Activated CD4-positive, alpha-beta memory T cell treated with anti-CD3 and anti-CD28 coated beads, Interleukin-2, amount 10 ng/mL, durations not matched to agents 7 days and 5 days (primary cell): ENCODE results near the gene SMNDC1. TPM values are rescaled to one million over a fixed set of nuclear protein-coding genes. Genes with fewer than 3 reads are reported as not detected.
"Not testable (repeated sequence)": the region's sequence is repeated elsewhere in the genome, so short reads cannot be mapped to it uniquely, and the experiment has no call there.

Experiments used
- CTCF ChIA-PET: fragments of 350-600 bp; sonication (Branson Sonifier 250); formaldehyde crosslinking; loops from one replicate; lab custom pipeline; 2021; ENCODE audit warnings: antibody characterized with exemption, inconsistent platforms; lab: Charles Lee
- POLR2A ChIA-PET: fragments of 350-600 bp; sonication (Branson Sonifier 250); formaldehyde crosslinking; loops from one replicate; lab custom pipeline; 2021; ENCODE audit warnings: antibody characterized with exemption; lab: Charles Lee
- DNase-seq: peaks from one replicate; pipeline ENCODE4 v3.0.0-alpha.2; 2020
- H3K27ac Mint-ChIP-seq: one replicate; pipeline ENCODE4 v1.8.0; 2021; ENCODE audit warnings: mild to moderate bottlenecking, mixed read lengths
- H3K27me3 Mint-ChIP-seq: one replicate; pipeline ENCODE4 v1.8.0; 2021; ENCODE audit warnings: mixed read lengths
- H3K36me3 Mint-ChIP-seq: one replicate; pipeline ENCODE4 v1.8.0; 2021; ENCODE audit warnings: low read depth, mixed read lengths
- H3K4me1 Mint-ChIP-seq: one replicate; pipeline ENCODE4 v1.8.0; 2021; ENCODE audit warnings: mixed read lengths
- H3K4me3 Mint-ChIP-seq: one replicate; pipeline ENCODE4 v1.8.0; 2021; ENCODE audit warnings: mild to moderate bottlenecking, mixed read lengths
- H3K9me3 Mint-ChIP-seq: one replicate; pipeline ENCODE4 v1.8.0; 2021; ENCODE audit warnings: mixed read lengths
- total RNA-seq, 2 experiments: library from RNA; stranded (reverse); gene quantifications; one replicate each; pipeline ENCODE4 v1.2.3, GENCODE V29; 2021

SMNDC1 gene
- total RNA-seq, 2 experiments from 2014 or later = 40.8 to 45.6 TPM

DNA sequence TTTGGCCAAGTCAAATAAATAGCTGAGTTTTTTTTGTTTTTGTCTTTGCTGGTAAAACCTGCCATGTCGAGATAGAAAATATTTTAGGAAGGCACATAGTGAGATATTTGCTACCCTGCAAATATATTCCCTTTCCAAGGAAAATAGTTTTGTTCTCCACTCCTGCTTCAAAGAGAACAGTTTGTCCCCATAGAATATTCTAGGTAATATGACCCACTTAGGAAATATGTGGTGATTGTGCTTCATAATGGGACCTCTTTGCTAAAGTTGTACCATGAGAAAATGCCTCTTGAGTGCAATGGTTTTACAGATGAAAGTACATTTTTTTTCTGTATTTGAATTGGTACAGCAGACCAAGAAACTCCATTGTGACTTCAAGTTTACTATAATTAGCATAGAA is 41.6 kb downstream of the SMNDC1 start:
- CTCF ChIA-PET = interaction anchor here (1.4 kb wide), 1 partner anchor 18 kb away, joined by 3 read pairs; no protein-coding TSS in a partner anchor

DNA sequence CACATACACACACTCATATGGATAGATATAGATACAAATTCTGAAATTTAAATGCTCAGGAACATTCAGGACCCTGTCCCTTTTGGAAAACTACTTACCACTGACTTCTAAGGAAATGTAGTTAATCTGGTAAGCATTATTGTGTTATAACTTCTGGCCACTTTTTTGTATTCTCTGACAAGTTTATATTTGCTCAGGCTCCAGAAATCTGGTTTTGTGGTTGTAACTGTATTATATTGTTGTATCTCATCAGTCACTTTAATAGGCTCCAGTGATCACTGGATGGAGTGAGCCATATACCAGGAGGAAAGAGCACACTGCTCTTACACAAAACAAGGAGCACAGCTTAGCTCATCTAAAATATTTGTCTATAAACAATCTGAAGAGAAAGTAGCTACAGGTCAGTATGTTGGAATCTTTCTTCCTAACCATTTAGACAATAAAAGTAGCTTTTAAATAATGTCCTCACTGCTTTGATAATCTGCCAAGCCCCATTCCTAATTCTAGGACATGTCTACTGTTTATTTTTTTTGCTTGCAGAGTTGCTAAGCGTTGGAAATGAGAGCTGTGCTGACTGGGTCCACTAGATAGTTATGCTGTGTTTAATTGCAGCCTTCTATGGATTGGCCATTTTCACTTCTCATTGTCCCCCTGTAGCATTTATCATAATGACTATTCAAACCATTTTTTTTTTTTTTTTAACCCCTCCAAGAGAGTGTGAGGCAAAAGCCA is 43.8 kb downstream of the SMNDC1 start:
- no peak overlapping the region for H3K4me3 Mint-ChIP-seq
- no peaks in the 10 kb centered on the region for H3K4me1 Mint-ChIP-seq
- ChIA-PET CTCF (interaction anchor here (1.6 kb wide), 1 partner anchor 18 kb away, joined by 6 read pairs; no protein-coding TSS in a partner anchor), POLR2A (no interaction called here)
- H3K27ac Mint-ChIP-seq = no peak overlapping the region
- peaks cover under 1% of the 10 kb centered on the region for H3K9me3 Mint-ChIP-seq
- DNase-seq = no peak
- peaks cover 24% of the 10 kb centered on the region for H3K27me3 Mint-ChIP-seq
- peaks cover 8% of the 10 kb centered on the region for H3K36me3 Mint-ChIP-seq

More for the DNA sequence above, 41.6 kb downstream of the SMNDC1 start:
- Mint-ChIP-seq H3K4me1 (no peaks in the 10 kb centered on the region), H3K9me3 (no peaks in the 10 kb centered on the region), H3K36me3 (peaks cover 3% of the 10 kb centered on the region), H3K27me3 (peaks cover 20% of the 10 kb centered on the region), H3K27ac (no peak overlapping the region), H3K4me3 (no peak overlapping the region)
- POLR2A ChIA-PET = interaction anchor here (0.9 kb wide), 1 partner anchor 26 kb away, joined by 3 read pairs; no protein-coding TSS in a partner anchor
- no peak for DNase-seq

DNA sequence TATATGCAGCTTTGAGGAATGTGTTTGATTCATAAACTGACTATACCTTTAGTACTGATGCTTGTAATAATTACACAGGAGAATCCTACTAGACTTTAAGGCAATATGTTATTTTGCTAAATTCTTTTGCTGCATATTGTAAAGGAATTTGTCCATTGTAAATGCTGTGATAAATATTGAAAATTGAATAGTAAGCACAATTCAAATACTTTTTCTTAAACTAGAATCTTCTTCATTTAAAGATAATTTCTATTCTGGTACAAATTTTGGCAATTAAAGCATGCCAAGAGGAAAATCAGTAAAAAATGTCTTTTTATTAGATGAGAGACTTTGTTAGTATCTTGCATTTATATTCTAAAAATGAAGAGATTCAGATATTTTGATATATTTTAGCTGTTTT is 45.4 kb downstream of the SMNDC1 start:
- CTCF ChIA-PET = no interaction called here
- POLR2A ChIA-PET = interaction anchor here (1.0 to 1.5 kb wide), 2 partner anchors 8 to 47 kb away, joined by 3 read pairs; no protein-coding TSS in a partner anchor
- no peak overlapping the region for H3K27ac Mint-ChIP-seq
- no peak overlapping the region for H3K4me3 Mint-ChIP-seq
- peaks cover 4% of the 10 kb centered on the region for H3K9me3 Mint-ChIP-seq
- H3K36me3 Mint-ChIP-seq = peaks cover 16% of the 10 kb centered on the region
- DNase-seq = no peak
- peaks cover 31% of the 10 kb centered on the region for H3K27me3 Mint-ChIP-seq
- peaks cover 5% of the 10 kb centered on the region for H3K4me1 Mint-ChIP-seq

DNA sequence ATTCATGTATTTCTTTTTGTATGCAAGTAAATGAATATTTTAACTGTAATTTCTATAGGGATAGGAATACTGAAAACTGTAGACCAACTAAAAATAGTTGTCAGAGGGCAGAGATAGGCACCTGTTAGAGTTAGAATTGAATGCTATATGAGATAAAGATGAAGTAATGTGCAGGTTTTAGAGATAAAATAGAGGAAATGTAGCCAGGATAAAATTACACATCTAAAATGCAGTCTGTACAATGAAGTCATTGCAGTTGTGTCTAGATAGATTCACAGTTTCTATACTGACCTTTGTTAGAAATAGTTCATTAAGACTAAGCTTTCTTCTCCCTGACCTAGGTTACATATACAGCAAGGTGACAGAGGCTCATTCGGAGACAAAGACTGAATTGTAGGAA is 46.2 kb downstream of the SMNDC1 start:
- DNase-seq = no peak
- Mint-ChIP-seq H3K36me3 (peaks cover 18% of the 10 kb centered on the region), H3K4me3 (no peak overlapping the region), H3K27ac (no peak overlapping the region), H3K27me3 (peaks cover 32% of the 10 kb centered on the region), H3K9me3 (peaks cover 4% of the 10 kb centered on the region), H3K4me1 (peaks cover 8% of the 10 kb centered on the region)
- ChIA-PET POLR2A (interaction anchor here (1.5 kb wide), 1 partner anchor 9 kb away, joined by 3 read pairs; no protein-coding TSS in a partner anchor), CTCF (no interaction called here)

DNA sequence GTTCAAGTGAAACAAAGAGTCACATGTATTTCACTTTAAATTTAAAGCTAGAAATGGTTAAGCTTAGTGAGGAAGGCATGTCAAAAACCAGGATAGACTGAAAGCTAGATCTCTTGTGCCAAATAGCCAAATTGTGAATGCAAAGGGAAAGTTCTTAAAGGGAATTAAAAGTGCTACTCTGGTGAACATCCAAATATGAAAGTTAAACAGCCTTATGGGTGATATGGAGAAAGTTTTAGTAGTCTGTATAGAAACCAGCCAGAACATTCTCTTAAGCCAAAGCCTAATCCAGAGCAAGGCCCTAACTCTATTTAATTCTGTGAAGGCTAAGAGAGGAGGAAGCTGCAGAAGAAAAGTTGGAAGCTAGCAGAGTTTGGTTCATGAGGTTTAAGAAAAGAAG is 50.3 kb downstream of the SMNDC1 start:
- DNase-seq = no peak
- peaks cover 4% of the 10 kb centered on the region for H3K9me3 Mint-ChIP-seq
- no peak overlapping the region for H3K4me3 Mint-ChIP-seq
- POLR2A ChIA-PET = interaction anchor here (0.8 kb wide), 1 partner anchor 21 kb away, joined by 3 read pairs; no protein-coding TSS in a partner anchor
- H3K4me1 Mint-ChIP-seq = peaks cover 31% of the 10 kb centered on the region
- H3K36me3 Mint-ChIP-seq = peaks cover 22% of the 10 kb centered on the region
- no peak overlapping the region for H3K27ac Mint-ChIP-seq
- CTCF ChIA-PET = interaction anchor here (1.5 to 2.1 kb wide), 2 partner anchors 43 to 117 kb away, joined by 3 to 9 read pairs; no protein-coding TSS in a partner anchor
- peaks cover 32% of the 10 kb centered on the region for H3K27me3 Mint-ChIP-seq

DNA sequence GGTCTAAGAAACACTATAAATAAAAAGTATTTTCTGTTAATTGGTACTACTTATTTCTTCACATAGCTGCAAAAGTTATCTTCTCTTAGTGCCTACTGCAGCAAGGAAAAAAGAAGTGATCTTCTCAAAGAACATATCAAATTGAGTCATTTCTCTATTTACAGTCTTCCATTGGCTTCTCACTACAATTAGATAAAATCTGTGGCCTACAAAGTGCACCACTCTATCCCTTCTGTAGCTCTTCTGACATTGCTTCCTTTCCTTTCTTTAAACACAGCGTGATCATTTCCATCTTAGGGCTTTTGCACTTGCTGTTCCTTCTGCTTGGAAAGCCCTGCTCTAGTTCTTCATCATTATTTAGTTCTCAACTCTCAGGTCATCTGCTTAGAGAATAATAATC is 52.6 kb downstream of the SMNDC1 start:
- Mint-ChIP-seq H3K4me1 (peaks cover 36% of the 10 kb centered on the region), H3K36me3 (peaks cover 40% of the 10 kb centered on the region), H3K27ac (no peak overlapping the region), H3K9me3 (peaks cover 4% of the 10 kb centered on the region), H3K27me3 (peaks cover 33% of the 10 kb centered on the region), H3K4me3 (no peak overlapping the region)
- no peak for DNase-seq
- ChIA-PET POLR2A (no interaction called here), CTCF (interaction anchor here (1.5 kb wide), 1 partner anchor 26 kb away, joined by 4 read pairs; no protein-coding TSS in a partner anchor)

DNA sequence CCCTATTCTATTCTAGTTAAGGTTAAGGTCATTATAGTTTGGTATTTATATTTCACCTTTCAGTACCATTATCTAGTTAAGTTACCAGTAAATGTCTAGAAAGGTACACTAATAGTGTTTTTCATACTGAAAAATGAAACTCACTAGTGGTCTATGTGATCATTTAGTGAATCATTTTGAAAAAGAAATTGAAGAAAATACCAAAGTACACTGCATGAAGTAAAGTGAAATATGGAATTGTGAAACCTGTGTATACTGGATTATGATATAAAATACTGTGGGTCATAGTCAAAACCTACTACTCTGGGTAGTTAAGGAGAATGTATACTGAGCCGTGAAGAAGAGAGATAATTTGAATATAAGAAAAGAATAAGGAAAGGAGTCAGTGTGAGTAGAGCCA is 53.3 kb downstream of the SMNDC1 start:
- DNase-seq, H3K9me3 Mint-ChIP-seq, POLR2A ChIA-PET, H3K27ac Mint-ChIP-seq, H3K4me3 Mint-ChIP-seq: not testable (repeated sequence)
- Mint-ChIP-seq H3K4me1 (peaks cover 36% of the 10 kb centered on the region), H3K36me3 (peaks cover 43% of the 10 kb centered on the region), H3K27me3 (peaks cover 37% of the 10 kb centered on the region)
- CTCF ChIA-PET = interaction anchor here (0.7 to 1.5 kb wide), 3 partner anchors 27 to 269 kb away, joined by 3 to 4 read pairs (median 3); no protein-coding TSS in a partner anchor

DNA sequence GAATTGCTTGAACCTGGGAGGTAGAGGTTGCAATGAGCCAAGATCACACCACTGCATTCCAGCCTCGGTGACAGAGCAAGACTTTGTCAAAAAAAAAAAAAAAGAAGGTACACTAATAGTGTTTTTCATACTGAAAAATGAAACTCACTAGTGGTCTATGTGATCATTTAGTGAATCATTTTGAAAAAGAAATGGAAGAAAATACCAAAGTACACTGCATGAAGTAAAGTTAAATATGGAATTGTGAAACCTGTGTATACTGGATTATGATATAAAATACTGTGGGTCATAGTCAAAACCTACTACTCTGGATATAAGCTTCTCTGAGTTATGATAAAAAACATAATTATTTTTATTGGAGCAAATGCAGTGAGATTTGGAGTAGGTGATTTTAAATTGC is 55.2 kb downstream of the SMNDC1 start:
- CTCF ChIA-PET = interaction anchor here (0.8 to 1.4 kb wide), 2 partner anchors 26 to 43 kb away, joined by 3 read pairs; no protein-coding TSS in a partner anchor
- Mint-ChIP-seq H3K36me3 (peaks cover 48% of the 10 kb centered on the region), H3K4me1 (peaks cover 32% of the 10 kb centered on the region), H3K27me3 (peaks cover 39% of the 10 kb centered on the region)
- H3K4me3 Mint-ChIP-seq, H3K27ac Mint-ChIP-seq, DNase-seq, H3K9me3 Mint-ChIP-seq, POLR2A ChIA-PET: not testable (repeated sequence)

DNA sequence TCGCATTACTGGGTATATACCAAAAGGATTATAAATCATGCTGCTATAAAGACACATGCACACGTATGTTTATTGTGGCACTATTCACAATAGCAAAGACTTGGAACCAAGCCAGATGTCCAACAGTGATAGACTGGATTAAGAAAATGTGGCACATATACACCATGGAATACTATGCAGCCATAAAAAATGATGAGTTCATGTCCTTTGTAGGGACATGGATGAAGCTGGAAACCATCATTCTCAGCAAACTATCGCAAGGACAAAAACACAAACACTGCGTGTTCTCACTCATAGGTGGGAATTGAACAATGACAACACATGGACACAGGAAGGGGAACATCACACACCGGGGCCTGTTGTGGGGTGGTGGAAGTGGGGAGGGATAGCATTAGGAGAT is 56.9 kb downstream of the SMNDC1 start:
- not testable (repeated sequence) for H3K4me3 Mint-ChIP-seq

DNA sequence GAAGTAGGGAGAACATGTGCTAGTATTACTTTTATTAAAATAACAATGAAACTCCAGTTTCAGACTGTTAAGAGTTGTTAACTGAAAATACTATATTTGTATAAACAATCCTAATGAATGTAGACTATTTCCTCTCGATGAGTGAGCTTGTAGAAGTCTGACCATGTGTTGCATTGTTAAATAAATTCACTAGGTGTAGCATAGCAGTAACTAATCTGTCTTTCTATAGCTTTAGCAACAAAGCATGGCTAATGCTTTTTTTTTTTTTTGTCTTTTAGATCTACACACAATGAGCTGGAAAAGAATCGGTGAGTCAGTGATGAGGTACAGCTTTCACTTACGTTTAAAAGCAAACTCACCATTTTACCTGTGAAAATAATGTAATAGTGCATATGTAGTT is 60.2 kb downstream of the SMNDC1 start:
- no peak overlapping the region for H3K4me3 Mint-ChIP-seq
- no peaks in the 10 kb centered on the region for H3K9me3 Mint-ChIP-seq
- ChIA-PET POLR2A (interaction anchor here (1.0 to 1.4 kb wide), 2 partner anchors 34 to 36 kb away, joined by 4 to 5 read pairs; no protein-coding TSS in a partner anchor), CTCF (interaction anchor here (0.7 to 1.3 kb wide), 5 partner anchors 25 to 360 kb away, joined by 3 to 4 read pairs (median 3); no protein-coding TSS in a partner anchor)
- peaks cover 19% of the 10 kb centered on the region for H3K4me1 Mint-ChIP-seq
- H3K27ac Mint-ChIP-seq = no peak overlapping the region
- H3K36me3 Mint-ChIP-seq = peaks cover 46% of the 10 kb centered on the region
- peaks cover 30% of the 10 kb centered on the region for H3K27me3 Mint-ChIP-seq
- DNase-seq = no peak

More for the DNA sequence above, 56.9 kb downstream of the SMNDC1 start:
- H3K9me3 Mint-ChIP-seq, POLR2A ChIA-PET, H3K27ac Mint-ChIP-seq, CTCF ChIA-PET, DNase-seq: not testable (repeated sequence)
- Mint-ChIP-seq H3K27me3 (peaks cover 35% of the 10 kb centered on the region), H3K4me1 (peaks cover 28% of the 10 kb centered on the region), H3K36me3 (peaks cover 45% of the 10 kb centered on the region)

DNA sequence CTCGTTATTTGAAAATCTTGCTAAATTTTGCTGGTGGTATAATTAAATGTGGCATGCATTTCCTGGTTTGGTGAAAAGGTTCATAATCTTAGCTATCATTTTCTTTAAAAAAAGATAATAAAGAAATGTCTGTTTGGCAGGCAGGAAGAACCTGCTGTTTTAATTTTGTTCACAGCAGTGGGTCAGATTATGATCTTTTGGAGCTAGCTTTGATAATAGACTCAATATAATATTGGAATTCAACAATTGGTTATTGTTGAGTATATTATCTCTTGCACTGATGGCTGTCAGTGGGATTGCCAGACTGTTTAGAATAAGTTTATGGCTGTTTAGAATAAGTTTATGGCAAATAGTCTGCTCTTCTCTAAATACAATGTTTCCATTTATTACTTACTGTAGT is 62.2 kb downstream of the SMNDC1 start:
- no peaks in the 10 kb centered on the region for H3K9me3 Mint-ChIP-seq
- H3K4me1 Mint-ChIP-seq = peaks cover 13% of the 10 kb centered on the region
- CTCF ChIA-PET = no interaction called here
- peaks cover 35% of the 10 kb centered on the region for H3K27me3 Mint-ChIP-seq
- POLR2A ChIA-PET = interaction anchor here (0.6 to 1.1 kb wide), 3 partner anchors 44 to 1285 kb away, joined by 3 read pairs; no protein-coding TSS in a partner anchor
- peaks cover 46% of the 10 kb centered on the region for H3K36me3 Mint-ChIP-seq
- DNase-seq = no peak
- no peak overlapping the region for H3K4me3 Mint-ChIP-seq
- no peak overlapping the region for H3K27ac Mint-ChIP-seq

DNA sequence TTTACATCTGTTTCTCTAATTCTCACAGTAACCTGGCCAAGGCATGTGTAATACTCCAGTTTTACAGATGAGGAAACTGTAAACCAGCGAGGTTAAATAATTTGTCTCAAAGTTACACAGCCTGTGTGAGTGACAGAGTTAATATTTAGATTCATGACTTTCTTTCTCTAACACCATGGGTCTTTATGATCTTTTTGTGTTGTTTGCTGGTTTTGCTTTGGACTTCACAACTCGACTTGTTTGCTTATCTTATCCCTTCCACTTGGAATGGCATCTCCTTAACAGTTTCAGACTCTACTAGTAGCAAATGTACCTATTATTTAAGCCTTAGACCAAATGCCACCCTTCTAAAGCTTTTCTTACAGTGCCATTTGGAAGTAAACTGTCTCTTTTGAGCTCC is 62.9 kb downstream of the SMNDC1 start:
- Mint-ChIP-seq H3K4me3 (no peak overlapping the region), H3K9me3 (no peaks in the 10 kb centered on the region), H3K36me3 (peaks cover 45% of the 10 kb centered on the region), H3K27ac (no peak overlapping the region), H3K27me3 (peaks cover 31% of the 10 kb centered on the region), H3K4me1 (peaks cover 13% of the 10 kb centered on the region)
- no peak for DNase-seq
- POLR2A ChIA-PET = interaction anchor here (0.6 to 1.7 kb wide), 4 partner anchors 33 to 1285 kb away, joined by 3 to 9 read pairs (median 3); no protein-coding TSS in a partner anchor
- CTCF ChIA-PET = interaction anchor here (0.8 to 2.1 kb wide), 3 partner anchors 17 to 37 kb away, joined by 3 to 5 read pairs (median 3); no protein-coding TSS in a partner anchor
